Measurements from ENCODE around the gene ERP27. TPM values are rescaled to one million over a fixed set of nuclear protein-coding genes. Genes with fewer than 3 reads are reported as not detected.

Gene ERP27
- polyA plus RNA-seq, 2 of the 4 experiments (the other 2 are of a cell fraction), result 0.09 to 0.28 TPM

DNA sequence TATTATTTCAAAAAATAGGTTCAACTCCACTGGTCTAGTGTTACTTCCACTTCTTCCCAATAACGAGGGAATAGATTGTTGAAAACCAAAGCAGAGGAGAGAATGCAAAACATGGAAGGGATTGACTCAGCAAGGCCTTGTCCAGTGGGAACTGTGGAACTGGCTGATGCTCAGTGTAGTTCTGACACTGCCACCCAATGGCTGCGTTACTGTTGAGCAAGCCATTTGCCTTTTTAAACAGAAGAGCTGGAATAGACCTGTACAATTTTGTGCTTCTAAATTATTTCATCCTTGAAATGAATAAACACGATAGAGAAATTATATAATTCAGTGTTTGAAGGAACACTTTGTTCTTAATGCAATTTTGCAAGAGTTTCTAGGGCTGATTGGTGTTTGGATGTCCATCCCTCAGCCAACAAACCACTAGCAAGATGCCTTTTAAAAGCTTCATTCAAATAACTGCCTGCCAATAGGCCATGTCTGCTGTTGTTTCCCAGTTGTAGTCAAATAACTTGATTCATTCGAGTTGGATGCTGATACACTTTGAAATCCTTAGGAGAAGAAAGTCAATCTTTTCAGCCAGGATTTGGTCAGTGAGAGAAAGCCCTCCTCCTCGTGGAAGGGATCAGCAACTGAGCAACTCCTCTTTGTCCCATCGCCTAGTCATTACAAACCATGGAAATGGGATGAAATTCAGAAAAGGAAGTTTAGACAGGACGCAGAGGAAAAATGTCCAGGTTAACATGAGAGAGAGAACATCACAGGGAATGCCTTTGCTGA, 45.4 kb downstream of the ERP27 start:
- POLR2A ChIA-PET, result no interaction called here
- no peak for FAIRE-seq
- peak in 1 of 2 experiments; percentile 66; a peak in 2 of 6 replicates for ATAC-seq

GRCh38 chr12:14890701-14891100, 47.6 kb downstream of the ERP27 start:
- no peak for TF ChIP-seq NFE2L2 (conservative IDR thresholded peaks at IDR 0.05; ENCODE audit: low read length)
- TF ChIP-seq ZSCAN20 (CRISPR knock-in tag; IDR thresholded peaks at IDR 0.05), result no peak
- TF ChIP-seq, protein P1, sequence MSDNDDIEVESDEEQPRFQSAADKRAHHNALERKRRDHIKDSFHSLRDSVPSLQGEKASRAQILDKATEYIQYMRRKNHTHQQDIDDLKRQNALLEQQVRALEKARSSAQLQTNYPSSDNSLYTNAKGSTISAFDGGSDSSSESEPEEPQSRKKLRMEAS (IDR thresholded peaks at IDR 0.05), result no peak
- TF ChIP-seq NPAS2 (CRISPR knock-in tag; IDR thresholded peaks at IDR 0.05; ENCODE audit: borderline replicate concordance), result no peak
- no peak for TF ChIP-seq CHD2 (IDR thresholded peaks at IDR 0.05; ENCODE audit: low read length, partially characterized antibody)
- no peak for FAIRE-seq
- ATAC-seq, result no peak

More for the DNA sequence above, 45.4 kb downstream of the ERP27 start:
- Histone ChIP-seq H3K4me3 (no peak overlapping the region), H3K27ac (no peak overlapping the region), H3K9me3 (no peaks in the 10 kb centered on the region), H3K4me2 (no peak overlapping the region), H3K4me1 (no peaks in the 10 kb centered on the region)
- CTCF ChIA-PET, result interaction anchor here (0.6 to 1.2 kb wide), 4 partner anchors 10 to 103 kb away, joined by 3 to 5 read pairs (median 4); no protein-coding TSS in a partner anchor
- DNase-seq (ENCODE audit: low read depth in 1 of 2, low spot score in 1 of 2), result peak in 1 of 2 experiments; percentile 31
- TF ChIP-seq MAZ (IDR thresholded peaks at IDR 0.05; ENCODE audit: borderline replicate concordance, low read depth, low read length) (no peak), FOSL2 (IDR thresholded peaks at IDR 0.05) (no peak), FOSL2 (CRISPR knock-in tag; IDR thresholded peaks at IDR 0.05) (no peak), RAD21 (conservative IDR thresholded peaks at IDR 0.05 in 1 of 2, IDR thresholded peaks at IDR 0.05 in 1 of 2) (peak in 1 of 2 experiments; percentile 29; a peak in 1 of 5 replicates)
- WGBS (ENCODE audit: missing lambda C conversion rate), result 49% methylated on average over 7 of the region's 7 CpGs

GRCh38 chr12:14886271-14886670, 52.1 kb downstream of the ERP27 start:
- Histone ChIP-seq H3K4me1 (peaks cover 4% of the 10 kb centered on the region; the same call in 2 of the 3 replicates), H3K9me3 (no peaks in the 10 kb centered on the region), H3K4me2 (no peak overlapping the region), H3K27ac (no peak overlapping the region), H3K4me3 (no peak overlapping the region)
- ATAC-seq (no peak), DNase-seq (ENCODE audit: low read depth in 1 of 2, low spot score in 1 of 2) (no peak), FAIRE-seq (no peak)
- POLR2A ChIA-PET, result no interaction called here
- CTCF ChIA-PET, result no interaction called here
- WGBS (ENCODE audit: missing lambda C conversion rate), result 64% methylated on average over 6 of the region's 6 CpGs
- TF ChIP-seq ESRRA (IDR thresholded peaks at IDR 0.05; ENCODE audit: borderline replicate concordance, low read length), result no peak
- no peak for TF ChIP-seq JUN (IDR thresholded peaks at IDR 0.05)
- TF ChIP-seq HOXA7 (CRISPR knock-in tag; IDR thresholded peaks at IDR 0.05), result no peak
- TF ChIP-seq FOSL2 (IDR thresholded peaks at IDR 0.05), result no peak
- no peak for TF ChIP-seq FOSL2 (CRISPR knock-in tag; IDR thresholded peaks at IDR 0.05)
- TF ChIP-seq EP300 (IDR thresholded peaks at IDR 0.05), result no peak
- no peak for TF ChIP-seq CBX2 (IDR thresholded peaks at IDR 0.05; ENCODE audit: borderline replicate concordance, low read depth)
- TF ChIP-seq CHD4 (IDR thresholded peaks at IDR 0.05; ENCODE audit: borderline replicate concordance), result no peak
- TF ChIP-seq HOXB13 (CRISPR knock-in tag; IDR thresholded peaks at IDR 0.05; ENCODE audit: low read depth), result no peak
- no peak for TF ChIP-seq EHF (CRISPR knock-in tag; IDR thresholded peaks at IDR 0.05)
- TF ChIP-seq SREBF2 (IDR thresholded peaks at IDR 0.05), result no peak
- TF ChIP-seq CTCF (IDR thresholded peaks at IDR 0.05), result no peak
- TF ChIP-seq, protein P2, sequence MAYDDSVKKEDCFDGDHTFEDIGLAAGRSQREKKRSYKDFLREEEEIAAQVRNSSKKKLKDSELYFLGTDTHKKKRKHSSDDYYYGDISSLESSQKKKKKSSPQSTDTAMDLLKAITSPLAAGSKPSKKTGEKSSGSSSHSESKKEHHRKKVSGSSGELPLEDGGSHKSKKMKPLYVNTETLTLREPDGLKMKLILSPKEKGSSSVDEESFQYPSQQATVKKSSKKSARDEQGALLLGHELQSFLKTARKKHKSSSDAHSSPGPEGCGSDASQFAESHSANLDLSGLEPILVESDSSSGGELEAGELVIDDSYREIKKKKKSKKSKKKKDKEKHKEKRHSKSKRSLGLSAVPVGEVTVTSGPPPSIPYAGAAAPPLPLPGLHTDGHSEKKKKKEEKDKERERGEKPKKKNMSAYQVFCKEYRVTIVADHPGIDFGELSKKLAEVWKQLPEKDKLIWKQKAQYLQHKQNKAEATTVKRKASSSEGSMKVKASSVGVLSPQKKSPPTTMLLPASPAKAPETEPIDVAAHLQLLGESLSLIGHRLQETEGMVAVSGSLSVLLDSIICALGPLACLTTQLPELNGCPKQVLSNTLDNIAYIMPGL (CRISPR knock-in tag; IDR thresholded peaks at IDR 0.05; ENCODE audit: borderline replicate concordance), result no peak

More at GRCh38 chr12:14890701-14891100, 47.6 kb downstream of the ERP27 start:
- no peak overlapping the region for H3K27ac ChIP-seq
- CTCF ChIA-PET, result interaction anchor here (1.7 kb wide), 1 partner anchor 41 kb away, joined by 3 read pairs; no protein-coding TSS in a partner anchor
- POLR2A ChIA-PET, result interaction anchor here (0.6 kb wide), 1 partner anchor 12 kb away, joined by 3 read pairs; no protein-coding TSS in a partner anchor
- no peak overlapping the region for H3K4me2 ChIP-seq
- H3K4me1 ChIP-seq, result no peaks in the 10 kb centered on the region
- H3K4me3 ChIP-seq, result no peak overlapping the region
- WGBS (ENCODE audit: missing lambda C conversion rate), result 76% methylated on average over 4 of the region's 5 CpGs
- no peaks in the 10 kb centered on the region for H3K9me3 ChIP-seq
- DNase-seq (ENCODE audit: low read depth in 1 of 2, low spot score in 1 of 2), result no peak

All from A549 (cell line).